NCI-H1436 treated with DMSO at 0.1 percent for 48 hours (cell line): ENCODE measurements around the gene ANGPTL2.

Experiments used
- DNase-seq: peaks from one replicate; lab custom pipeline; 2025; lab: John Stamatoyannopoulos, UW

The ANGPTL2 gene

GRCh38 chr9:127049581-127049980 is 72.9 kb downstream of the ANGPTL2 start:
- no peak for DNase-seq

- DNase-seq, result no peak
Measured at GRCh38 chr9:127049044-127049443, 73.4 kb downstream of the ANGPTL2 start.

GRCh38 chr9:127047971-127048370 is 74.5 kb downstream of the ANGPTL2 start:
- no peak for DNase-seq

- DNase-seq, result no peak
Measured at GRCh38 chr9:127045148-127045547, 77.3 kb downstream of the ANGPTL2 start.

- no peak for DNase-seq
Measured at GRCh38 chr9:127039492-127039891, 82.9 kb downstream of the ANGPTL2 start.

GRCh38 chr9:127038531-127038930 is 83.9 kb downstream of the ANGPTL2 start:
- DNase-seq, result no peak
